OCI-LY7 (cell line): ENCODE measurements around the gene SPINDOC.

Experiments
- CTCF ChIP-seq: fragments of 200-600 bp; sonication (generic); conservative IDR thresholded peaks from 2 replicates; pipeline ENCODE4 v1.5.1; 2014; ENCODE audit warnings: mild to moderate bottlenecking, antibody characterized with exemption, low read length, moderate library complexity, mixed read lengths
- EZH2phosphoT487 ChIP-seq: fragments of 200-600 bp; sonication (generic); IDR thresholded peaks from 2 replicates; pipeline ENCODE4 v1.6.1; 2018; ENCODE audit warnings: low read depth, borderline replicate concordance, mild to moderate bottlenecking, mixed run types, antibody characterized with exemption, low read length, moderate library complexity, mixed read lengths

- TF ChIP-seq CTCF (no peak; the same call in 1 of the 2 replicates), EZH2phosphoT487 (no peak)
Observed at GRCh38 chr11:63813563-63814382, 517 bp downstream of the SPINDOC start.
